ENCODE data around the gene ALDH3A2. TPM values are rescaled to one million over a fixed set of nuclear protein-coding genes. Genes with fewer than 3 reads are reported as not detected.

The ALDH3A2 gene
- total and polyA plus RNA-seq, 8 donors, result 26.8 to 236 (median 106) TPM

DNA sequence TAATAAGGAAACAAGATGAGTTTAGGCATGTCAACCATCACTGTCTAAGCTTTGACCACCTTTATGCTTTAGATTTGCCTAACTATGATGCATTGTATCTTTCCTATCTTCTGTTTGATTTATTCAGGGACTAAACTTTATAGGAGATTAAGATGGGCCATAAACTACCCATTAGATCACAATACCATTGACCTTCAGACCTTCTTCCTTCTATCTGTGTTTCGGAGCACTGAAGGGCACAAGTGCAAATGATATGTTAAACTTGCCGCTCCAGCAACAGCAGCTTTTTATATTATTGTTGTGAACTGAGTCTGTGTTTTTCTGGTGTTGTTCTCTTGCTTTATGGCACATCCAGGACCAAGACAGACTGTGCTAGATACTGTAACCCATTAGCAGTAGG is 16.6 kb upstream of the ALDH3A2 start:
- TF ChIP-seq POLR2AphosphoS5 (IDR thresholded peaks at IDR 0.05), result no peak
- TF ChIP-seq POLR2A (IDR thresholded peaks at IDR 0.05), result no peak
- TF ChIP-seq, protein P1, sequence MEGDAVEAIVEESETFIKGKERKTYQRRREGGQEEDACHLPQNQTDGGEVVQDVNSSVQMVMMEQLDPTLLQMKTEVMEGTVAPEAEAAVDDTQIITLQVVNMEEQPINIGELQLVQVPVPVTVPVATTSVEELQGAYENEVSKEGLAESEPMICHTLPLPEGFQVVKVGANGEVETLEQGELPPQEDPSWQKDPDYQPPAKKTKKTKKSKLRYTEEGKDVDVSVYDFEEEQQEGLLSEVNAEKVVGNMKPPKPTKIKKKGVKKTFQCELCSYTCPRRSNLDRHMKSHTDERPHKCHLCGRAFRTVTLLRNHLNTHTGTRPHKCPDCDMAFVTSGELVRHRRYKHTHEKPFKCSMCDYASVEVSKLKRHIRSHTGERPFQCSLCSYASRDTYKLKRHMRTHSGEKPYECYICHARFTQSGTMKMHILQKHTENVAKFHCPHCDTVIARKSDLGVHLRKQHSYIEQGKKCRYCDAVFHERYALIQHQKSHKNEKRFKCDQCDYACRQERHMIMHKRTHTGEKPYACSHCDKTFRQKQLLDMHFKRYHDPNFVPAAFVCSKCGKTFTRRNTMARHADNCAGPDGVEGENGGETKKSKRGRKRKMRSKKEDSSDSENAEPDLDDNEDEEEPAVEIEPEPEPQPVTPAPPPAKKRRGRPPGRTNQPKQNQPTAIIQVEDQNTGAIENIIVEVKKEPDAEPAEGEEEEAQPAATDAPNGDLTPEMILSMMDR (IDR thresholded peaks at IDR 0.05), result no peak
- no peak for TF ChIP-seq EP300 (IDR thresholded peaks at IDR 0.05)
- Histone ChIP-seq H3K27ac (no peak overlapping the region), H3K36me3 (no peaks in the 10 kb centered on the region), H3K4me3 (no peak overlapping the region), H3K4me1 (no peaks in the 10 kb centered on the region), H3K9me3 (no peaks in the 10 kb centered on the region), H3K27me3 (no peaks in the 10 kb centered on the region)
- intact Hi-C loops (cut with DNase I; ENCODE audit: low total_unique reads), result loop anchor here (10.0 kb wide), 1 partner anchor 107 kb away; no protein-coding TSS in a partner anchor
- no peak for DNase-seq
- 87 to 97% (median 87%) methylated on average over 2 of the region's 2 CpGs for WGBS, 5 donors

GRCh38 chr17:19641687-19642372 is 6.7 kb upstream of the ALDH3A2 start:
- H3K4me1 ChIP-seq, result peaks cover 4 to 25% (median 18%) of the 10 kb centered on the region in 4 donors
- H3K4me3 ChIP-seq, result no peak overlapping the region

DNA sequence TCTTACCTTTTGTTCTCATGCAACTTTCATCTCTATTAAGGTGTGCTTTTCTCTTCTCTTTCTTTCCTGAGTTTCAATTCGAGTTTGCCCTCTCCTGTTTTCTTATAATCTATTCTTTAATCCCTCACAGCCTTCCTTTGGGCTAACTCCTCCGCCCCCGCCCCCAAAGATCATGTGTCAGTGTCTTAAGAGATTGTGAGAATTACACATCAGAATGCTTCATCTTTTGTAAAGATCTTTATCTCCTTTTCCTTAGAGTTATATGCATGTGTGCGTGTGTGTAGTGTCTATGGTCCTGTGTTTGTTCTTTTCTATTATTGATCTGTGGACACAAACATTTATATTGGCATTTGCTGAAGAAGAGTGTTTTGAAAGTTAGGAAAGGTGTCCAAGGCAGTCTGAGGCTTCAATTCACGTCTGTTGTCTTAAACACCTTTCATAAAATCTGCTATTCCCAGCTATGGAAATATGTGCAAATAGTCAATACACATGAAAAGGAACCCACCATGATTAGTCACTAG is 6.1 kb upstream of the ALDH3A2 start:
- H3K27me3 ChIP-seq, result no peaks in the 10 kb centered on the region
- no peak overlapping the region for H3K4me3 ChIP-seq
- WGBS, 5 donors, result 59 to 71% (median 65%) methylated on average over 5 of the region's 5 CpGs
- no peaks in the 10 kb centered on the region for H3K36me3 ChIP-seq
- no peaks in the 10 kb centered on the region for H3K9me3 ChIP-seq
- H3K27ac ChIP-seq, result no peak overlapping the region
- peaks cover 10 to 31% (median 24%) of the 10 kb centered on the region in 4 donors for H3K4me1 ChIP-seq
- no peak for DNase-seq
- no peak for TF ChIP-seq POLR2A (IDR thresholded peaks at IDR 0.05)
- TF ChIP-seq EP300 (IDR thresholded peaks at IDR 0.05), result no peak
- TF ChIP-seq, protein P1 (IDR thresholded peaks at IDR 0.05), result no peak
- TF ChIP-seq POLR2AphosphoS5 (IDR thresholded peaks at IDR 0.05), result no peak
- intact Hi-C loops (cut with DNase I; ENCODE audit: low total_unique reads), result no loop called here

More at GRCh38 chr17:19641687-19642372, 6.7 kb upstream of the ALDH3A2 start:
- Histone ChIP-seq H3K36me3 (no peaks in the 10 kb centered on the region), H3K27me3 (no peaks in the 10 kb centered on the region), H3K9me3 (no peaks in the 10 kb centered on the region), H3K27ac (no peak overlapping the region)
- TF ChIP-seq, protein P1 (IDR thresholded peaks at IDR 0.05), result no peak
- TF ChIP-seq EP300 (IDR thresholded peaks at IDR 0.05), result no peak
- no peak for TF ChIP-seq POLR2A (IDR thresholded peaks at IDR 0.05)
- no peak for TF ChIP-seq POLR2AphosphoS5 (IDR thresholded peaks at IDR 0.05)
- DNase-seq, result no peak
- intact Hi-C loops (cut with DNase I; ENCODE audit: low total_unique reads), result no loop called here
- 80 to 89% (median 86%) methylated on average over 4 of the region's 4 CpGs for WGBS, 5 donors

DNA sequence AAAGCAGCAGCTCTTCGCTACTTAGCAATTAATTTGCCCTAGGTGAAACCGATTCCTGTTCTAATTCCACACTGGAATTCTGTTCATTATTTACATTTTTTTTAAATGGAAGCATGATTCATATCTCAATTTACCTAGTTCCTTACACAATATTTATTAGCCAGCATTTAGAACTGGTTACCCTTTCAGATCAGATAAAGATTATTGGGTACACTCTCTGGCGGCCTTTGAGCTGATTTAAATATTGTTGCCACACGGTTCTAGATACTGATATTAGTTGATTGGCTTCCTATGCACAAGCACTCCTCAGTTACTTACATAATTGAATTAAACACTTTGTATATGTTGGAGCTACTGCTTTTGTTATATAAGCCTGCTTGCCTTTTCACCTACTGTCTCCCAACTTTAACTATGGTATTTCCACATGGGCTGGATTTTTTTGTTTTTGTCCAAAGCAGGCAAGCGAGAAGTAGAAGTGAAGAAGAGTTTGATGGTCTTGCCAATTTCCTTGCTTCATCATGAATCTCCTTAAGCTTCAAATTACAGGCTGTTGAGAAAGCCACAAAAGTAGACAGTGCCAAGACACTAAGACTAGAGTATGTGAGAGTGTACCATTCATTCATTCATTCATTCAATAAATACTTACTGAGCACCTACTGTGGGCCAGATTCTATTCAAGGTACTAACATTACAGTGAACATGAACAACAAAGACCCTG is 3.9 kb upstream of the ALDH3A2 start:
- TF ChIP-seq EP300 (IDR thresholded peaks at IDR 0.05) (no peak), POLR2AphosphoS5 (IDR thresholded peaks at IDR 0.05) (no peak), POLR2A (IDR thresholded peaks at IDR 0.05) (no peak)
- TF ChIP-seq, protein P1 (IDR thresholded peaks at IDR 0.05), result no peak
- intact Hi-C loops (cut with DNase I; ENCODE audit: low total_unique reads), result no loop called here
- Histone ChIP-seq H3K4me1 (peaks cover 26 to 43% (median 33%) of the 10 kb centered on the region in 4 donors), H3K27ac (peak overlapping the region in 1 of 5 donors; percentile 11), H3K4me3 (no peak overlapping the region), H3K27me3 (no peaks in the 10 kb centered on the region), H3K9me3 (no peaks in the 10 kb centered on the region), H3K36me3 (no peaks in the 10 kb centered on the region)
- no peak for DNase-seq
- 49 to 62% (median 58%) methylated on average over 5 of the region's 5 CpGs for WGBS, 5 donors

All from stomach (tissue), 9 donors.